Lower leg skin (tissue), 4 donors: ENCODE data around the gene PPP1R7. TPM values are rescaled to one million over a fixed set of nuclear protein-coding genes. Genes with fewer than 3 reads are reported as not detected.

Experiments used
- DNase-seq, 2 donors: peaks; one replicate each; pipeline ENCODE4 v3.0.0-alpha.2; 2019; ENCODE audit warnings: low spot score in 2 of 2
- H3K4me3 ChIP-seq: fragments of 200-600 bp; sonication (generic); 2 replicates; pipeline ENCODE4 v1.5.1; 2017; ENCODE audit warnings: mild to moderate bottlenecking, low read depth; ENCODE audit not compliant: poor library complexity, severe bottlenecking
- POLR2A ChIP-seq, 2 donors: fragments of 450-650 bp; IDR thresholded peaks; one replicate each; pipeline ENCODE4 v1.6.1; 2016 to 2017; ENCODE audit warnings: antibody characterized with exemption in 2 of 2, mild to moderate bottlenecking in 1 of 2, moderate library complexity in 1 of 2
- WGBS, 2 donors: methylation state at CpG; one replicate each; pipeline ENCODE4 v1.1.5; 2018; 5-methylcytosine and 5-hydroxymethylcytosine counted together
- intact Hi-C: fragments of 100-400 bp; cut with DNase I; formaldehyde crosslinking; loops from one replicate; pipeline ENCODE4 v1.15.0; 2023; ENCODE audit warnings: low total_unique reads
- total RNA-seq, 4 donors: library from RNA; depleted of rRNA; stranded (reverse); fragments of >200 nt; gene quantifications; one replicate each; pipeline ENCODE4 v1.1.0, GENCODE V29; 2016
- TF ChIP-seq, protein P1 (sequence below), 3 donors: fragments of 450-650 bp; IDR thresholded peaks; one replicate each; pipeline ENCODE4 v1.5.1; 2016; ENCODE audit warnings: antibody characterized with exemption in 3 of 3, mild to moderate bottlenecking in 3 of 3, moderate library complexity in 2 of 3

The PPP1R7 gene
- total RNA-seq, 4 donors from 2014 or later: 36.8 to 68.7 (median 56.4) TPM

DNA sequence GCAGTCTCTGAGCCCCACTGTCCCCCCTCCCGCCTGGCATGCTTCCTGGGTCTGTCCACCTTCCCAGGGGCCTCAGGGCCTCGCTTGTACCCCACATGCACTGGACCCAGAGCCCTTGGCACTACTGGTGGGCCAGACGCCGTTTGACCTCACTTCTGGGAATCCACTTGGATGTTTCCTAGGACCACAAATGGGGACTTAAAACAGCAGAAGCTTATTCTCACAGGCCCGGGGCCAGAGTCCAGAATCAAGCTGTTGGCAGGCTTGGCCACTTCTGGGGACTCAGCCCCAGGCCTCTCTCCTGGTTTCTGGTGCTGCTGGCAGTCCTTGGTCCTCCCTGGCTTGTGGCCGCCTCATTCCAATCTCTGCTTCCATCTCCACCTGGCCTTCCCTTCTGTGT, 57.8 kb downstream of the PPP1R7 start:
- WGBS, 2 donors: 68 to 76% methylated on average over 6 of the region's 6 CpGs
- TF ChIP-seq, protein P1, sequence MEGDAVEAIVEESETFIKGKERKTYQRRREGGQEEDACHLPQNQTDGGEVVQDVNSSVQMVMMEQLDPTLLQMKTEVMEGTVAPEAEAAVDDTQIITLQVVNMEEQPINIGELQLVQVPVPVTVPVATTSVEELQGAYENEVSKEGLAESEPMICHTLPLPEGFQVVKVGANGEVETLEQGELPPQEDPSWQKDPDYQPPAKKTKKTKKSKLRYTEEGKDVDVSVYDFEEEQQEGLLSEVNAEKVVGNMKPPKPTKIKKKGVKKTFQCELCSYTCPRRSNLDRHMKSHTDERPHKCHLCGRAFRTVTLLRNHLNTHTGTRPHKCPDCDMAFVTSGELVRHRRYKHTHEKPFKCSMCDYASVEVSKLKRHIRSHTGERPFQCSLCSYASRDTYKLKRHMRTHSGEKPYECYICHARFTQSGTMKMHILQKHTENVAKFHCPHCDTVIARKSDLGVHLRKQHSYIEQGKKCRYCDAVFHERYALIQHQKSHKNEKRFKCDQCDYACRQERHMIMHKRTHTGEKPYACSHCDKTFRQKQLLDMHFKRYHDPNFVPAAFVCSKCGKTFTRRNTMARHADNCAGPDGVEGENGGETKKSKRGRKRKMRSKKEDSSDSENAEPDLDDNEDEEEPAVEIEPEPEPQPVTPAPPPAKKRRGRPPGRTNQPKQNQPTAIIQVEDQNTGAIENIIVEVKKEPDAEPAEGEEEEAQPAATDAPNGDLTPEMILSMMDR (IDR thresholded peaks at IDR 0.05): no peak
- TF ChIP-seq POLR2A (IDR thresholded peaks at IDR 0.05): no peak
- intact Hi-C loops: no loop called here
- H3K4me3 ChIP-seq: no peak overlapping the region
- DNase-seq: no peak

DNA sequence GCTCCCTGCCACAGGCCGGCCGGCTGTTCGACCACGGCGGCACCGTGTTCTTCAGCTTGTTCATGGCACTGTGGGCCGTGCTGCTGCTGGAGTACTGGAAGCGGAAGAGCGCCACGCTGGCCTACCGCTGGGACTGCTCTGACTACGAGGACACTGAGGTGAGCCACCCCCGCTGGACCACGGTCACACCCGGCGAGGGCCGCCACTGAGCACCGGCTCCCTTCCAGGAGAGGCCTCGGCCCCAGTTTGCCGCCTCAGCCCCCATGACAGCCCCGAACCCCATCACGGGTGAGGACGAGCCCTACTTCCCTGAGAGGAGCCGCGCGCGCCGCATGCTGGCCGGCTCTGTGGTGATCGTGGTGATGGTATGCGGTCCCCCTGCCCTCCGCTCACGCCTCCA, 59.0 kb downstream of the PPP1R7 start:
- intact Hi-C loops: no loop called here
- WGBS, 2 donors: 90 to 94% methylated on average over 20 to 28 of the region's 33 CpGs
- TF ChIP-seq, protein P1 (IDR thresholded peaks at IDR 0.05): no peak
- no peak for TF ChIP-seq POLR2A (IDR thresholded peaks at IDR 0.05)
- H3K4me3 ChIP-seq: no peak overlapping the region
- DNase-seq: no peak

GRCh38 chr2:241211276-241211675, 61.0 kb downstream of the PPP1R7 start:
- no peak for TF ChIP-seq POLR2A (IDR thresholded peaks at IDR 0.05)
- TF ChIP-seq, protein P1 (IDR thresholded peaks at IDR 0.05): no peak
- intact Hi-C loops: no loop called here
- 17 to 21% methylated on average over 2 of the region's 2 CpGs for WGBS, 2 donors
- no peak for DNase-seq
- H3K4me3 ChIP-seq: no peak overlapping the region

GRCh38 chr2:241213041-241213440, 62.8 kb downstream of the PPP1R7 start:
- TF ChIP-seq POLR2A (IDR thresholded peaks at IDR 0.05): no peak
- TF ChIP-seq, protein P1 (IDR thresholded peaks at IDR 0.05): no peak
- DNase-seq: no peak
- intact Hi-C loops: no loop called here
- H3K4me3 ChIP-seq: no peak overlapping the region
- WGBS, 2 donors: 74 to 75% methylated on average over 13 of the region's 13 CpGs

DNA sequence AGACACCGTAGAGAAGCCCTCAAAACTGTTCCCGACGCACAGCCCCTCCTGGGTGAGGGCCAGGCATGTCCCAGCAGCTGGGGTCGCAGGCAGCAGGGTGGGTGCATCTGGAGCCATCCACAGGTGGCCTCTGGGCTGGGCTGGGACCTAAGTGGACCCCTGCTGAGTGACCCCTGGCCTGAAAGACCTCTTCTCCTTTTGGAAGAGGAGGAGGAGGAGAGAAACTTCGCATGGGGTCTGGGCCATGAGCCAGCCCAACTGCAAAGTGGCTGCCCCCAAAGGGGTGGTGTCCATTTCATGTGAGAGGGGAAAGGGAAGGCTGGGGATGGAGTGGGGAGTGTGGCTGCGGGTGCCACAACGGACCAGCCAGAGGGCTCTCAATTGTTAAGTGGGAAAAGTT, 63.3 kb downstream of the PPP1R7 start:
- 57 to 63% methylated on average over 6 to 7 of the region's 7 CpGs for WGBS, 2 donors
- no peak overlapping the region for H3K4me3 ChIP-seq
- no peak for DNase-seq
- no peak for TF ChIP-seq POLR2A (IDR thresholded peaks at IDR 0.05)
- TF ChIP-seq, protein P1 (IDR thresholded peaks at IDR 0.05): no peak
- intact Hi-C loops: no loop called here

GRCh38 chr2:241214209-241214608, 63.9 kb downstream of the PPP1R7 start:
- no peak overlapping the region for H3K4me3 ChIP-seq
- WGBS, 2 donors: 44 to 47% methylated on average over 10 of the region's 10 CpGs
- no peak for TF ChIP-seq POLR2A (IDR thresholded peaks at IDR 0.05)
- TF ChIP-seq, protein P1 (IDR thresholded peaks at IDR 0.05): no peak
- DNase-seq: no peak
- intact Hi-C loops: no loop called here
